Measurements from ENCODE around the gene USP34. TPM values are rescaled to one million over a fixed set of nuclear protein-coding genes. Genes with fewer than 3 reads are reported as not detected.
"Not testable (repeated sequence)": the region's sequence is repeated elsewhere in the genome, so short reads cannot be mapped to it uniquely, and the experiment has no call there.

The USP34 gene
- total and polyA plus RNA-seq, 2 donors (not counting 1 experiment from before 2014, with no cell fraction given), result 52.4 to 129 TPM

DNA sequence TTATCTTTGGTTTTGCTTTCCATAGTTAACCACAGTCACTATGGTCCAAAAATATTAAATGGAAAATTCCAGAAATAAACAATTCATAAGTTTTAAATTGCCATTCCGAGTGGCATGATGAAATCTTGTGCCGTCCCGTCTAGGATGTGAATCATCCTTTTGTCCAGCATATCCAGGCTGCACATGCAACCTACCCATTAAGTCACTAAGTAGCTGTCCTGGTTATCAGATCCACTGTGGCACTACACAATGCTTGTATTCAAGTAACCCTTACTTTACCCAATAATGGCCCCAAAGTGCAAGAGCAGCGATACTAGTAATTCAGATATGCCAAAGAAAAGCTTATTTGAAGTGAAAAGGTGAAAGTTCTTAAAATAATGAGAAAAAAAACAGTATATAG lies 10.7 kb downstream of the USP34 start:
- Histone ChIP-seq H3K27me3 (ENCODE audit: control insufficient read depth, insufficient read depth, low read length) (no peaks in the 10 kb centered on the region), H3K4me3 (replicated peaks in 1 of 4; ENCODE audit: control extremely low read depth in 1 of 4, insufficient read depth in 1 of 4, low read depth in 3 of 4, low read length in 4 of 4) (no peak overlapping the region), H3K4me1 (ENCODE audit: control insufficient read depth, extremely low read depth, insufficient read depth, low read length) (no peaks in the 10 kb centered on the region), H4K20me1 (ENCODE audit: control insufficient read depth, extremely low read depth, insufficient read depth, low read length) (no peaks in the 10 kb centered on the region), H3K27ac (ENCODE audit: insufficient read depth, low read length) (no peak overlapping the region), H3K9ac (ENCODE audit: insufficient read depth, low read length) (no peak overlapping the region), H3K4me2 (ENCODE audit: extremely low read depth, insufficient read depth, low read length) (no peak overlapping the region), H3K36me3 (ENCODE audit: control insufficient read depth, insufficient read depth, low read length) (no peaks in the 10 kb centered on the region), H2AFZ (ENCODE audit: low read length) (no peak overlapping the region), H3K9me3 (ENCODE audit: control insufficient read depth, insufficient read depth, low read depth, low read length) (no peaks in the 10 kb centered on the region), H3K79me2 (ENCODE audit: control insufficient read depth, insufficient read depth, low read length) (peaks cover 95% of the 10 kb centered on the region)
- TF ChIP-seq, protein P1, sequence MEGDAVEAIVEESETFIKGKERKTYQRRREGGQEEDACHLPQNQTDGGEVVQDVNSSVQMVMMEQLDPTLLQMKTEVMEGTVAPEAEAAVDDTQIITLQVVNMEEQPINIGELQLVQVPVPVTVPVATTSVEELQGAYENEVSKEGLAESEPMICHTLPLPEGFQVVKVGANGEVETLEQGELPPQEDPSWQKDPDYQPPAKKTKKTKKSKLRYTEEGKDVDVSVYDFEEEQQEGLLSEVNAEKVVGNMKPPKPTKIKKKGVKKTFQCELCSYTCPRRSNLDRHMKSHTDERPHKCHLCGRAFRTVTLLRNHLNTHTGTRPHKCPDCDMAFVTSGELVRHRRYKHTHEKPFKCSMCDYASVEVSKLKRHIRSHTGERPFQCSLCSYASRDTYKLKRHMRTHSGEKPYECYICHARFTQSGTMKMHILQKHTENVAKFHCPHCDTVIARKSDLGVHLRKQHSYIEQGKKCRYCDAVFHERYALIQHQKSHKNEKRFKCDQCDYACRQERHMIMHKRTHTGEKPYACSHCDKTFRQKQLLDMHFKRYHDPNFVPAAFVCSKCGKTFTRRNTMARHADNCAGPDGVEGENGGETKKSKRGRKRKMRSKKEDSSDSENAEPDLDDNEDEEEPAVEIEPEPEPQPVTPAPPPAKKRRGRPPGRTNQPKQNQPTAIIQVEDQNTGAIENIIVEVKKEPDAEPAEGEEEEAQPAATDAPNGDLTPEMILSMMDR (conservative IDR thresholded peaks at IDR 0.05 in 1 of 2, IDR thresholded peaks at IDR 0.05 in 1 of 2; ENCODE audit: low read depth in 1 of 2, low read length in 2 of 2), result no peak
- no peak for TF ChIP-seq EZH2 (IDR thresholded peaks at IDR 0.05; ENCODE audit: low read length, missing control alignments)
- DNase-seq (ENCODE audit: low read depth in 2 of 2), result peak; percentile 78 to 81

DNA sequence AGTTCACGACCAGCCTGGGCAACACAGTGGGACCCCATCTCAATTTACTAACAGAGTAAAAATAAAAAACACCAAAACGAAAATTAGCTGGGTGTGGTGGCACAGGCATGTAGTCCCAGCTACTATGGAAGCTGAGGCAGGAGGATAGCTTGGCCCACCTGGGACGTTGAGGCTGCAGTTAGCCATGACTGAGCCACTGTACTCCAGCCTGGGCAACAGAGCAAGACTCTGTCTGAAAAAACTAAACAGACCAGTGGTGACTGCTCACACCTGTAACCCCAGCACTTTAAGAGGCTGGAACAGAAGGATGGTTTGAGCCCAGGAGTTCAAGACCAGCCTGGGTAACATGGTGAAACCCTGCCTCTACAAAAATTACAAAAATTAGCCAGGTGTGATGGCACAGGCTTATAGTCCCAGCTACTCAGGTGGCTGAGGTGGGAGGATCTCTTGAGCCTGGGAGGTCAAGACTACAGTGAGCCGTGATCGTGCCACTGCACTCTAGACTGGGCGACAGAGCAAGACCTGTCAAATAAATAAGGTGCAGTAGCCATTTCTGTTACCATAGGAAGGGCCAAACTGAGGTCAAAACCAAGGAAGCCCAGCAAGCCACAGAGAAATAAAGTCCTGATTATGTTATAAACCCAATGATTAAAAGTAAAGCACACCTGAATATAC lies 14.0 kb downstream of the USP34 start:
- no peak for TF ChIP-seq EZH2 (IDR thresholded peaks at IDR 0.05; ENCODE audit: low read length, missing control alignments)
- TF ChIP-seq, protein P1 (conservative IDR thresholded peaks at IDR 0.05 in 1 of 2, IDR thresholded peaks at IDR 0.05 in 1 of 2; ENCODE audit: low read depth in 1 of 2, low read length in 2 of 2), result no peak
- no peak overlapping the region for H3K4me3 ChIP-seq (replicated peaks in 1 of 4; ENCODE audit: control extremely low read depth in 1 of 4, insufficient read depth in 1 of 4, low read depth in 3 of 4, low read length in 4 of 4)
- no peaks in the 10 kb centered on the region for H3K9me3 ChIP-seq (ENCODE audit: control insufficient read depth, insufficient read depth, low read depth, low read length)
- no peaks in the 10 kb centered on the region for H3K36me3 ChIP-seq (ENCODE audit: control insufficient read depth, insufficient read depth, low read length)
- H3K4me1 ChIP-seq (ENCODE audit: control insufficient read depth, extremely low read depth, insufficient read depth, low read length), result no peaks in the 10 kb centered on the region
- DNase-seq (ENCODE audit: low read depth in 2 of 2), result no peak
- H3K79me2 ChIP-seq (ENCODE audit: control insufficient read depth, insufficient read depth, low read length), result peaks cover 92% of the 10 kb centered on the region
- H3K4me2 ChIP-seq (ENCODE audit: extremely low read depth, insufficient read depth, low read length), result no peak overlapping the region
- no peak overlapping the region for H3K9ac ChIP-seq (ENCODE audit: insufficient read depth, low read length)
- no peaks in the 10 kb centered on the region for H4K20me1 ChIP-seq (ENCODE audit: control insufficient read depth, extremely low read depth, insufficient read depth, low read length)
- no peaks in the 10 kb centered on the region for H3K27me3 ChIP-seq (ENCODE audit: control insufficient read depth, insufficient read depth, low read length)
- no peak overlapping the region for H3K27ac ChIP-seq (ENCODE audit: insufficient read depth, low read length)
- H2AFZ ChIP-seq (ENCODE audit: low read length), result no peak overlapping the region

DNA sequence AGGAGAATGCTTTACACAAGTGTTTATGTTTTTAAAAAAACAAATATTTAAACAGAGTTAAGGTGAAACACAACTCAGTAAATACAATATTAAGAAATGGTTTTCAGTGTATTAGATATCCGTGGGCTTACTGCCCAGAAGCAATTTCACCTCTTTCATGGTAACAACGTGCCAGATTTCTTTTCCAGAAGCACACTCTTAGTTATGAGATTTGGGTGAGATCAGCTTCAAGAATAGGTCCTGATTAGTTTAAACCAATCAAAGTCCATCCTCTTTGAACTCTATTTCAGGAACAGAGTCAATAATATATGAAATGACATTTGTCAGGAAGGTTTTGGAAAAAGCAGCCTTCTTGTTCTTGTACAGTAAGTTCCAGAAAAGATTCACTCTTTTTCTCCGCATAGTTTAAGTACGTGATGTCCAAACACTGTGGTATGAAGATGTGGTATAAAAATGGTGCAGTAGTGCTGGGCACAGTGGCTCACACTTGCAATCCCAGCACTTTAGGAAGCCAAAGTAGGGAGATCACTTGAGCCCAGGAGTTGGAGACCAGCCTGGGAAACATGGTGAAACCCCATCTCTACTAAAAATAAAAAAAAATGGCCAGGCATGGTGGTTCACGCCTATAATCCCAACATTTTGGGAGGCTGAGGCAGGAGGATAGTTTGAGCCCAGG lies 14.7 kb downstream of the USP34 start:
- Histone ChIP-seq H3K4me3 (replicated peaks in 1 of 4; ENCODE audit: control extremely low read depth in 1 of 4, insufficient read depth in 1 of 4, low read depth in 3 of 4, low read length in 4 of 4) (no peak overlapping the region), H4K20me1 (ENCODE audit: control insufficient read depth, extremely low read depth, insufficient read depth, low read length) (no peaks in the 10 kb centered on the region), H3K9me3 (ENCODE audit: control insufficient read depth, insufficient read depth, low read depth, low read length) (no peaks in the 10 kb centered on the region)

DNA sequence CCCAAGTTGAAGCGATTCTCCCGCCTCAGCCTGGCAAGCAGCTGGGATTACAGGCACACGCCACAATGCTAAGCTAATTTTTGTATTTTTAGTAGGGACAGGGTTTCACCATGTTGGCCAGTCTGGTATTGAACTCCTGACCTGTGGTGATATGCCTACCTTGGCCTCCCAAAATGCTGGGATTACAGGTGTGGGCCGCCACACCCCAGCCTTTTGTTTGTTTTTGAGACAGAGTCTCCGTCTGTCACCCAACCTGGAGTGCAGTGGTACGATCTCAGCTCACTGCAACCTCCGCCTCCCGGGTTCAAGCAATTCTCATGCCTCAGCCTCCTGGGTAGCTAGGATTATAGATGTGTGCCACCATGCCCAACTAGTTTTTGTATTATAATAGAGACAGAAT lies 15.9 kb downstream of the USP34 start:
- not testable (repeated sequence) for H3K27me3 ChIP-seq (ENCODE audit: control insufficient read depth, insufficient read depth, low read length); H3K4me3 ChIP-seq (replicated peaks in 1 of 4; ENCODE audit: control extremely low read depth in 1 of 4, insufficient read depth in 1 of 4, low read depth in 3 of 4, low read length in 4 of 4); DNase-seq (ENCODE audit: low read depth in 2 of 2); H3K9ac ChIP-seq (ENCODE audit: insufficient read depth, low read length); H4K20me1 ChIP-seq (ENCODE audit: control insufficient read depth, extremely low read depth, insufficient read depth, low read length); H3K9me3 ChIP-seq (ENCODE audit: control insufficient read depth, insufficient read depth, low read depth, low read length); H3K4me1 ChIP-seq (ENCODE audit: control insufficient read depth, extremely low read depth, insufficient read depth, low read length); H3K27ac ChIP-seq (ENCODE audit: insufficient read depth, low read length); H3K4me2 ChIP-seq (ENCODE audit: extremely low read depth, insufficient read depth, low read length); H2AFZ ChIP-seq (ENCODE audit: low read length); H3K36me3 ChIP-seq (ENCODE audit: control insufficient read depth, insufficient read depth, low read length)
- peaks cover 87% of the 10 kb centered on the region for H3K79me2 ChIP-seq (ENCODE audit: control insufficient read depth, insufficient read depth, low read length)

More for the DNA sequence above, 14.7 kb downstream of the USP34 start:
- Histone ChIP-seq H3K36me3 (ENCODE audit: control insufficient read depth, insufficient read depth, low read length) (no peaks in the 10 kb centered on the region), H3K27me3 (ENCODE audit: control insufficient read depth, insufficient read depth, low read length) (no peaks in the 10 kb centered on the region), H3K79me2 (ENCODE audit: control insufficient read depth, insufficient read depth, low read length) (peaks cover 90% of the 10 kb centered on the region), H3K27ac (ENCODE audit: insufficient read depth, low read length) (no peak overlapping the region), H3K9ac (ENCODE audit: insufficient read depth, low read length) (no peak overlapping the region), H2AFZ (ENCODE audit: low read length) (no peak overlapping the region), H3K4me2 (ENCODE audit: extremely low read depth, insufficient read depth, low read length) (no peak overlapping the region), H3K4me1 (ENCODE audit: control insufficient read depth, extremely low read depth, insufficient read depth, low read length) (no peaks in the 10 kb centered on the region)
- DNase-seq (ENCODE audit: low read depth in 2 of 2), result no peak
- TF ChIP-seq, protein P1 (conservative IDR thresholded peaks at IDR 0.05 in 1 of 2, IDR thresholded peaks at IDR 0.05 in 1 of 2; ENCODE audit: low read depth in 1 of 2, low read length in 2 of 2), result no peak
- no peak for TF ChIP-seq EZH2 (IDR thresholded peaks at IDR 0.05; ENCODE audit: low read length, missing control alignments)
